Neural progenitor cell (in vitro differentiated cells): ENCODE data around the gene PSME4. TPM values are rescaled to one million over a fixed set of nuclear protein-coding genes. Genes with fewer than 3 reads are reported as not detected.
"Not testable (repeated sequence)": the region's sequence is repeated elsewhere in the genome, so short reads cannot be mapped to it uniquely, and the experiment has no call there.

Source experiments
- DNase-seq: peaks from one replicate; pipeline ENCODE4 v3.0.0-alpha.2; 2016; ENCODE audit warnings: low spot score
- H2AFZ ChIP-seq: fragments of 200-600 bp; sonication (generic); replicated peaks from 2 replicates; pipeline ENCODE4 v1.6.1; 2016; ENCODE audit warnings: antibody characterized with exemption
- H3F3A ChIP-seq: fragments of 200-600 bp; sonication (generic); 2 replicates; pipeline ENCODE4 v1.6.1; 2016; ENCODE audit warnings: antibody characterized with exemption, low read depth
- H3K27ac ChIP-seq: fragments of 200-600 bp; sonication (generic); 2 replicates; pipeline ENCODE4 v1.5.1; 2016; ENCODE audit warnings: mild to moderate bottlenecking
- H3K27me3 ChIP-seq: fragments of 200-600 bp; sonication (generic); 2 replicates; pipeline ENCODE4 v1.6.1; 2016; ENCODE audit warnings: mild to moderate bottlenecking, moderate library complexity
- H3K36me3 ChIP-seq: fragments of 200-600 bp; sonication (generic); 2 replicates; pipeline ENCODE4 v1.5.1; 2016
- H3K4me1 ChIP-seq: fragments of 200-600 bp; sonication (generic); 2 replicates; pipeline ENCODE4 v1.6.1; 2016; ENCODE audit warnings: mixed run types
- H3K4me2 ChIP-seq: fragments of 200-600 bp; sonication (generic); 2 replicates; pipeline ENCODE4 v1.6.1; 2016
- H3K4me3 ChIP-seq: fragments of 200-600 bp; sonication (generic); 2 replicates; pipeline ENCODE4 v1.5.1; 2016
- H3K79me2 ChIP-seq: fragments of 200-600 bp; sonication (generic); 2 replicates; pipeline ENCODE4 v1.6.1; 2016; ENCODE audit warnings: low read depth
- H3K9ac ChIP-seq: fragments of 200-600 bp; sonication (generic); 2 replicates; pipeline ENCODE4 v1.6.1; 2016
- H3K9me3 ChIP-seq: fragments of 200-600 bp; sonication (generic); 2 replicates; pipeline ENCODE4 v1.5.1; 2016; ENCODE audit warnings: low read depth
- H4K20me1 ChIP-seq: fragments of 200-600 bp; sonication (generic); 2 replicates; pipeline ENCODE4 v1.6.1; 2016; ENCODE audit warnings: low read depth
- H3K27ac Mint-ChIP-seq: 3 replicates; pipeline ENCODE4 v1.8.0; 2021; ENCODE audit warnings: mixed read lengths
- H3K27me3 Mint-ChIP-seq: 2 replicates; pipeline ENCODE4 v1.8.0; 2022; ENCODE audit warnings: low read depth, mild to moderate bottlenecking, inconsistent platforms, moderate library complexity, mixed read lengths; ENCODE audit not compliant: insufficient read depth
- H3K36me3 Mint-ChIP-seq: 3 replicates; pipeline ENCODE4 v1.8.0; 2021; ENCODE audit warnings: mixed read lengths
- H3K4me1 Mint-ChIP-seq: 3 replicates; pipeline ENCODE4 v1.8.0; 2021; ENCODE audit warnings: mixed read lengths
- H3K4me3 Mint-ChIP-seq: 3 replicates; pipeline ENCODE4 v1.8.0; 2021; ENCODE audit warnings: mild to moderate bottlenecking, moderate library complexity, mixed read lengths
- H3K9me3 Mint-ChIP-seq: 3 replicates; pipeline ENCODE4 v1.8.0; 2020; ENCODE audit warnings: mixed read lengths
- CTCF ChIP-seq: fragments of 200-600 bp; sonication (generic); IDR thresholded peaks from 2 replicates; pipeline ENCODE4 v1.5.1; 2017; ENCODE audit warnings: antibody characterized with exemption, mild to moderate bottlenecking
- EZH2 ChIP-seq: fragments of 200-600 bp; sonication (generic); IDR thresholded peaks from 2 replicates; pipeline ENCODE4 v1.6.1; 2017; ENCODE audit warnings: antibody characterized with exemption, mild to moderate bottlenecking, moderate library complexity
- EZH2phosphoT487 ChIP-seq: fragments of 200-600 bp; sonication (generic); IDR thresholded peaks from 2 replicates; pipeline ENCODE4 v1.6.1; 2017; ENCODE audit warnings: antibody characterized with exemption
- total RNA-seq: library from RNA; depleted of rRNA; stranded (reverse); fragments of >200 nt; gene quantifications from 2 replicates; pipeline ENCODE4 v1.2.3, GENCODE V29; 2015; ENCODE audit warnings: low replicate concordance

Gene PSME4
- total RNA-seq, 1 donor from 2014 or later: 72.1 TPM

DNA sequence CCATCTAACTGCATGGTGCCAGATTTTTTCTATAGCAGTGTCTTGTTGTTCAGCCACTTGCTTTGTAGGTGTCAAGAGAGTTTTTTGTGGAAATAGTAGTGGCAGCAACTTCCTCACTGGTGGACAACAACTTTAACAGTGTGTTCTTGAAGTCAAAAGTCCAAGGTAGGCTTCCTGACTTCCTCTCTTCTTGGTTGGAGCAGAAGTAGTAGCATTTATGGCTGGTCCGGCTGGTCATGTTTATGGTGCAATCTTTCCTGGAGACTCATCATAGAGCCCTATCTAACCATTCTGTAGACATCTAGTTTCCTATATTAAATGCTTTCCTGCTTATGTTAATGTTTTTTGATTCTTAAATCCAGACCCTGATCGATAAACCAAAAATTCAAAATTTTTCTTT is 122.7 kb downstream of the PSME4 start:
- H3K27ac ChIP-seq: no peak overlapping the region
- no peaks in the 10 kb centered on the region for H3K4me1 Mint-ChIP-seq
- no peak for DNase-seq

DNA sequence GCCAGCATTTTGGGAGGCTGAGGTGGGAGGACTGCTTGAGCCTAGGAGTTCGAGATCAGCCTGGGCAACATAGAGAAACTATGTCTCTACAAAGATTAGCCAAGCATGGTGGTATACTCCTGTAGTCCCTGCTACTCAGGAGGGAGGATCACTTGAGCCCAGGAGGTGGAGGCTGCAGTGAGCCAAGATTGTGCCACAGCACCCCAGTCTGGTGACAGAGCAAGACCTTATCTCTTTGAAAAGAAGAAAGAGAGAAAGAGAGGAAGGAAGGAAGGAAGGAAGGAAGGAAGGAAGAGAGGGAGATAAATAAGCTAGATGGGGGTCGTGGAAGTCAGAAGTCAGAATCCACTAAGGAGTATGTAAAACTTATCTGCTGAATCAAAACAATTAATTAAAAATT is 127.2 kb downstream of the PSME4 start:
- Mint-ChIP-seq H3K4me1 (no peaks in the 10 kb centered on the region), H3K27ac (no peak overlapping the region), H3K27me3 (peaks cover 3% of the 10 kb centered on the region), H3K4me3 (no peak overlapping the region), H3K9me3 (peaks cover 11% of the 10 kb centered on the region), H3K36me3 (peaks cover 6% of the 10 kb centered on the region)
- Histone ChIP-seq H3K4me3 (no peak overlapping the region), H2AFZ (no peak overlapping the region), H3K36me3 (no peaks in the 10 kb centered on the region), H3K79me2 (no peaks in the 10 kb centered on the region), H3K4me2 (no peak overlapping the region), H3K9me3 (no peaks in the 10 kb centered on the region), H3K9ac (no peak overlapping the region), H3K4me1 (no peaks in the 10 kb centered on the region), H3F3A (peaks cover 2% of the 10 kb centered on the region), H3K27ac (no peak overlapping the region), H3K27me3 (no peaks in the 10 kb centered on the region), H4K20me1 (no peaks in the 10 kb centered on the region)
- no peak for TF ChIP-seq CTCF
- TF ChIP-seq EZH2phosphoT487: no peak
- no peak for TF ChIP-seq EZH2
- DNase-seq: no peak

More for the DNA sequence above, 122.7 kb downstream of the PSME4 start:
- Mint-ChIP-seq H3K4me3 (no peak overlapping the region), H3K27me3 (peaks cover 3% of the 10 kb centered on the region), H3K27ac (no peak overlapping the region), H3K36me3 (peaks cover 11% of the 10 kb centered on the region), H3K9me3 (no peaks in the 10 kb centered on the region)
- Histone ChIP-seq H3K36me3 (no peaks in the 10 kb centered on the region), H3K9ac (no peak overlapping the region), H2AFZ (no peak overlapping the region), H3K79me2 (no peaks in the 10 kb centered on the region), H3K4me3 (no peak overlapping the region), H3K4me1 (no peaks in the 10 kb centered on the region), H3K4me2 (no peak overlapping the region), H4K20me1 (no peaks in the 10 kb centered on the region), H3F3A (no peaks in the 10 kb centered on the region), H3K27me3 (no peaks in the 10 kb centered on the region), H3K9me3 (no peaks in the 10 kb centered on the region)
- TF ChIP-seq EZH2: no peak
- no peak for TF ChIP-seq EZH2phosphoT487
- TF ChIP-seq CTCF: no peak

DNA sequence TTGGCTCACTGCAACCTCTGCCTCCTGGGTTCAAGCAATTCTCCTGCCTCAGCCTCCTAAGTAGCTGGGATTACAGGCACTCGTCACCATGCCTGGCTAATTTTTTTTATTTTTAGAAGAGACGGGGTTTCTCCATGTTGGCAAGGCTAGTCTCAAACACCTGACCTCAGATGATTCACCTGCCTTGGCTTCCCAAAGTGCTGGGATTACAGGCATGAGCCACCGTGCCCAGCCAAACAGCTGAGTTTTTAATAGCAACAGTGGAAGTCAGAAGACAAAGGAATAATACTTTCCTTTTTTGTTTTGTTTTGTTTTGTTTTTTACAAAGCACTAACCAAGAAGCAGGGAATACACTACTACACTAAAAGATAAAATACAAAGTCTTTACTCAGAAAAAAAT is 127.9 kb downstream of the PSME4 start:
- H3K4me1 Mint-ChIP-seq: no peaks in the 10 kb centered on the region
- no peaks in the 10 kb centered on the region for H3K27me3 ChIP-seq
- no peaks in the 10 kb centered on the region for H3K4me1 ChIP-seq
- TF ChIP-seq EZH2: no peak
- TF ChIP-seq CTCF: no peak
- TF ChIP-seq EZH2phosphoT487: no peak
- no peak for DNase-seq
- no peak overlapping the region for H3K27ac ChIP-seq
- H3K9me3 ChIP-seq: no peaks in the 10 kb centered on the region
- no peaks in the 10 kb centered on the region for H3K79me2 ChIP-seq
- H3K4me3 ChIP-seq: no peak overlapping the region
- H3K27me3 Mint-ChIP-seq: peaks cover 3% of the 10 kb centered on the region
- no peak overlapping the region for H3K9ac ChIP-seq
- H3K4me2 ChIP-seq: no peak overlapping the region
- H3K27ac Mint-ChIP-seq: no peak overlapping the region
- no peaks in the 10 kb centered on the region for H3K36me3 ChIP-seq
- H3K9me3 Mint-ChIP-seq: peaks cover 11% of the 10 kb centered on the region
- H2AFZ ChIP-seq: no peak overlapping the region
- H3K4me3 Mint-ChIP-seq: no peak overlapping the region
- H4K20me1 ChIP-seq: no peaks in the 10 kb centered on the region
- H3F3A ChIP-seq: peaks cover 2% of the 10 kb centered on the region
- peaks cover 2% of the 10 kb centered on the region for H3K36me3 Mint-ChIP-seq

DNA sequence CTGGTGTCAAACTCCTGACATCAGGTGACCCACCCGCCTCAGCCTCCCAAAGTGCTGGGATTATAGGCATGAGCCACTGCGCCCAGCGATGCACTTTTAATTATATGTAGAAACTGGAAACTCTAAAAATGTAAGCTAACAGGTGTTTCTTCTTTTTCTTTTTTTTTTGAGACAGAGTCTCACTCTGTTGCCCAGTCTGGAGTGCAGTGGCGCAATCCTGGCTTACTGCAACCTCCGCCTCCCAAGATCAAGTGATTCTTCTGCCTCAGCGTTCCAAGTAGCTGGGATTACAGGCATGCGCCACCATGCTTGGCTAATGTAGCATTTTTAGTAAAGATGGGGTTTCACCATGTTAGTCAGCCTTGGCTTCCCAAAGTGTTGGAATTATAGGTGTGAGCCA is 129.1 kb downstream of the PSME4 start:
- not testable (repeated sequence) for H3K79me2 ChIP-seq, H3K9ac ChIP-seq, H4K20me1 ChIP-seq, H2AFZ ChIP-seq, H3K4me1 Mint-ChIP-seq, H3K36me3 ChIP-seq, H3F3A ChIP-seq, H3K4me3 Mint-ChIP-seq, H3K4me2 ChIP-seq, H3K4me1 ChIP-seq, H3K27ac Mint-ChIP-seq, H3K27ac ChIP-seq, H3K4me3 ChIP-seq, H3K27me3 Mint-ChIP-seq, H3K9me3 ChIP-seq, DNase-seq, H3K36me3 Mint-ChIP-seq, H3K27me3 ChIP-seq
- H3K9me3 Mint-ChIP-seq: peaks cover 11% of the 10 kb centered on the region
